SK-MEL-5 (cell line): ENCODE results near the gene HP1BP3. TPM values are rescaled to one million over a fixed set of nuclear protein-coding genes. Genes with fewer than 3 reads are reported as not detected.
A peak's percentile ranks its signal among the peaks of the same experiment; 100 is the strongest.
"Not testable (repeated sequence)": the region's sequence is repeated elsewhere in the genome, so short reads cannot be mapped to it uniquely, and the experiment has no call there.

Experiments used
- DNase-seq: peaks from one replicate; pipeline ENCODE4 v3.0.0-alpha.2; 2016; ENCODE audit warnings: low read depth, low spot score
- in situ Hi-C: cut with HindIII; loops from 2 replicates; pipeline ENCODE4 v1.10.0; 2016; ENCODE audit warnings: low sequenced_read_pairs, high pct_unique_total_duplicates, low pct_unique_long_range_greater_than_20kb
- polyA plus RNA-seq, 2 experiments: library from polyadenylated mRNA; depleted of rRNA; stranded (reverse); fragments of >200 nt; gene quantifications; 2 replicates each; pipeline ENCODE4 v1.2.3, GENCODE V29; 2015
- total RNA-seq: library from RNA; depleted of rRNA; stranded (reverse); fragments of >200 nt; shearing (Covaris generic); gene quantifications from 2 replicates; pipeline ENCODE4 v1.2.3, GENCODE V29; 2014; rRNA removed

HP1BP3 gene, protein sequence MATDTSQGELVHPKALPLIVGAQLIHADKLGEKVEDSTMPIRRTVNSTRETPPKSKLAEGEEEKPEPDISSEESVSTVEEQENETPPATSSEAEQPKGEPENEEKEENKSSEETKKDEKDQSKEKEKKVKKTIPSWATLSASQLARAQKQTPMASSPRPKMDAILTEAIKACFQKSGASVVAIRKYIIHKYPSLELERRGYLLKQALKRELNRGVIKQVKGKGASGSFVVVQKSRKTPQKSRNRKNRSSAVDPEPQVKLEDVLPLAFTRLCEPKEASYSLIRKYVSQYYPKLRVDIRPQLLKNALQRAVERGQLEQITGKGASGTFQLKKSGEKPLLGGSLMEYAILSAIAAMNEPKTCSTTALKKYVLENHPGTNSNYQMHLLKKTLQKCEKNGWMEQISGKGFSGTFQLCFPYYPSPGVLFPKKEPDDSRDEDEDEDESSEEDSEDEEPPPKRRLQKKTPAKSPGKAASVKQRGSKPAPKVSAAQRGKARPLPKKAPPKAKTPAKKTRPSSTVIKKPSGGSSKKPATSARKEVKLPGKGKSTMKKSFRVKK
- total RNA-seq = 243 and 251 TPM in 2 replicates
- polyA plus RNA-seq (2015; cell fraction: cytosol; rRNA removed) = 245 and 270 TPM in 2 replicates
- polyA plus RNA-seq (2015; cell fraction: nucleus; rRNA removed) = 686 and 734 TPM in 2 replicates

DNA sequence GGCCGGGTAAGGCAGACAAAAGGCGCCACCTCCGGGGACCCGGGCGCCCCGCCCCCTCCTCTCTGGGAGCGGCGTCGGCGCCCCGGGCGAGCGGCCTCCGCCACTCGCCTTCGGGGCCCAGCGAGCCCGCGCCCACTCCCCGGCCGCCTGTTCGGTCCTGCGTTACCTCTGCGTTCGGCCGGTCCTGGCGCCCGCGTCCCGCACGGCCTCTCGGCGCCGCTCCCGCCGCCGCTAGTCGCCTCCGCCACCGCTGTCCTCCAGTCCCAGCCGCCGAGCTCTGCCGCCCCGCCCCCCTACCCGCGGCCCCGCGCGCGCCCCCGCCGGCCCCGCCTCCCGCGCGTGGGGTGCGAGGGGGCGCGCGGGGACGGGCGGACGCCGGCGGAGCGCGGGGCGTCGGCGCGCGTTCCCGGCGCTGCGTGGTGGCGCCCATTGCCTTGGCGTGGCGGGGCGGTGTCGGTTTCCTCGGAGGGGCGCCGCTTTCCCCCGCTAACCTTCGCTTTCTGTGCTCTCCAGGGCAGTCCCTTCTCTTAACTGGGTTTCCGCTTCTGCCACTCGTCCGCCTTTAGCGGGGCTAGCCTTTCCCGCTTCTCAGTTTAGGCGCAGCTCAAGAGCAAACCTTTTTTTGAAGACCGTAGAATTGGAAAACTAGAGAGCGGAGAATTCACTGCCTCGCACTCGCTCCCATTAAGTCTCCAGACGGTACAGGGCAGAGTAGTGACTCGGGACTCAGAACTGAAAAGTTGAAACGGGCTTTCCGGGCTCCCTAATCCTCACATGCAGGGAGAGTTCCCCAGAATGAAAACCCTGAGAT, at the start of gene HP1BP3:
HP1BP3 (minus strand) TSS at position 279 of the 811 bp plus-strand sequence. CDS start 6,867 bp downstream, outside the sequence.
- in situ Hi-C loops = no loop called here

DNA sequence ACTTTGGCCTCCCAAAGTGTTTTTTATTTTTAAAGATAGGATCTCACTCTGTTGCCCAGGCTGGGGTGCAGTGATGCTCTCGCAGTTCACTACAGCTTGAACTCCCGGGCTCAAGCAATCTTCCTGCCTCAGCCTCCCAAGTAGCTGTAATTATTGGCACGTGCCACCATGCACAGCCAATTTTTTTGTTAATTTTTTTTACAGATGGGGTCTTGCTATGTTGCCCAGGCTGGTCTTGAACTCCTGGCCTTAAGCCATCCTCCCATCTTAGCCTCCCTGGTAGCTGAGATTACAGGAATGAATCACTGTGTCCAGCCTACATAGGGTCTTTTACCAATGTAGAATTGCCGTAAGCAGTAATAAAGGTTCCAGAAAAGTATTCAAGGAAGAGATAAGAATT, 49.1 kb upstream of the HP1BP3 start:
- in situ Hi-C loops = no loop called here
- no peak for DNase-seq

More for the DNA sequence above, at the start of gene HP1BP3:
- peak; percentile 60 for DNase-seq

DNA sequence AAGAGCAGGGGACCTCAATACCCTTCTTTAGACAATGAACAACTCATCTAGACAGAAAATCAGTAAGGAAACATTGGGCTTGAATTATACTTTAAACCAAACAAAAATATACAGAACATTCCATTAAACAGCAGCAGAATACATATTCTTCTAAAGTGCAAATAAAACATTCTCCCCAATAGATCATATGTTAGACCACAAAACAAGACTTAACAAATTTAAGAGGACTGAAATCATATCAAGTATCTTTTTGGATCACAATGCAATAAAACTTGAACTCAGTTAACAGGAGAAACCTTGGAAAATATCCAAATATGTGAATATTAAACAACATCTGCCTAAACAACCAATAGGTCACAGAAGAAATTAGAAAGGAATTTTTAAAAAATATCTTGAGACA, 47.7 kb upstream of the HP1BP3 start:
- in situ Hi-C loops = no loop called here
- DNase-seq = no peak

DNA sequence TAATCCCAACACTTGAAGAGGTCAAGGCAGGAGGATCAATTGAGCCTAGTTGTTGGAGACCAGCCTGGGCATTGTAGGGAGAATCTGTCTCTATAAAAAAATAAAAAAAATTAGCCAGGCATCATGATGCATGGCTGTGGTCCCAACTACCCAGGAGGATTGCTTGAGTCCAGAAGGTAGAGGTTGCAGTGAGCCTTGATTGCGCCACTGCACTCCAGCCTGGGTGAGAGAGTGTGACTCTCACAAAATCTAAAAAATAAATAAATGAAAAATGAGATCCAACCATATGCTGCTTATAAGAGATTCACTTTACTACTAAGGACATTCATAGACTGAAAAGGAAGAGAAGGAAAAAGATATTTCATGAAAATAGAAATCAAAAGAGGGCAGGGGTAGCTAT, 47.1 kb upstream of the HP1BP3 start:
- in situ Hi-C loops = no loop called here
- no peak for DNase-seq

DNA sequence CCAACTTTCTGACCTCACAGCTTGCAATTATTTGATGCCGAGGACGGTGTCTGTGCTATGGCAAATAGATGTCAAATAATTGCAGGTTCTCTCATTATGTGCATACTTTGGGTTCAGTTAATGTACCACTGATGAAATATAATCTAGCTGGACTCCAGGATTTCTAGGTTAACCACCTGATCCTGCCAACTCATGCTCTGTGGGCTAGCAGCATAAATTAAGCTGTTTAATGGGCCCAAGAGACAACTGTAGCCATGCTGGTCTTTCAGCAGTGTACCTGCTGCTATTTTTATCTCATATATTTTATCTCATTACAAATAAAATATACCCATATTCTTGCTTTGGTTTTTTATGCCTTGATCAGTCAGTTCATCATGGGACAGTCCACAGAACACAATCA, 43.3 kb upstream of the HP1BP3 start:
- no peak for DNase-seq
- in situ Hi-C loops = no loop called here

DNA sequence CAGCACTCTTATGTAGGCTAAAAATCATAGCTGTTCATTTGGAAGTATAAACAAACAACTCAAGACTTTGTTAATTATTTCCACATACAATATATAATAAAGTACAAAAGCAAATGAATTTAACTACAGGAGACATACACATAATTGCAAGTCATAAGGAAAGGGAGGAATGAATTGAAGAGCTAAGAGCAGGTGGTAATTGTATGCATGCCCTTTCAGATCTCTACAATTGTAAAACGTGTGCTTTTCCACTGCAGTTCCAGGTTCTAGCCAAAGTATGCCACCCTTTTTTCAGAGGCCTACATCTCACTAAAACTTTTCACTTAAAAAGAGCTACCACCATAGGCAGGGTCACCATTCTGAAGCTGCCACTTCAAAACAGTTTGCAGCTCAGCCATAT, 42.8 kb upstream of the HP1BP3 start:
- in situ Hi-C loops = no loop called here
- DNase-seq = no peak

DNA sequence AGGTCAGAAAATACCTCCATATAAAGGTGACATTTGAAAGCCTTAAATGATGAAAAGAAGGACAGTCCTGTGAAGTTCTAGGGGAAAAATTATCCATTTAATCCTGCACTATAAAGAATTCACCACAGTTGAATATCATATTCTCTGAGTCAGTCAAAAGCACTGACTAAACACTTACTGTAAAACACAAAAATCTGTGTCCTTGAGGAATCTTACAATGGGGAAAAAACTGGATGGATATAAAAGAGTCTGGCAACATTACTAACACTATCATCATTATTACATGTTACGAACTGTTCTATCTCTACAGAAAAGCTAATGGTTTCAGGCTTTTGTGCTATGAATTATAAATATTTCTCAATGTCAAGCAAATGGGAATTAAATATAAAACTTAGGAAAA, 42.4 kb upstream of the HP1BP3 start:
- in situ Hi-C loops = no loop called here

DNA sequence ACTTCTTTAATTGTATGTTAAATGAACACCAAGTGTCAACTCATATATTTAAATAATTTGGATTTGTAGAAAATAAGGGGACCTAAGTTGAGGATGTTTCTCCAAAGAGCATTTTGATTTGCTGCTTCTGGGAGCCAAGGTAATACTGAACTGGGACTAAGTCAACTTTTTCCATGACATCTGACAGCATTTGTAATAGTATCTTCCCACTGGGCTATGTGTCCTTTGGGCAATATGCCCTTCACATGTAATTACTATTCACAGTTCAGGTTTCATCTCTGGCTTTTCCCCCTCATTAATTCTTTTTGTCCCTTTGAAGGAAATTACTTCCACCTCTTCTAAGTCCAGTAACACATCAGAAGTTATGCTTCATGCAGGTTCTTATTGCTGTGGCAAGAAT, 36.7 kb upstream of the HP1BP3 start:
- no peak for DNase-seq
- in situ Hi-C loops = no loop called here

More for the DNA sequence above, 42.4 kb upstream of the HP1BP3 start:
- DNase-seq = no peak

DNA sequence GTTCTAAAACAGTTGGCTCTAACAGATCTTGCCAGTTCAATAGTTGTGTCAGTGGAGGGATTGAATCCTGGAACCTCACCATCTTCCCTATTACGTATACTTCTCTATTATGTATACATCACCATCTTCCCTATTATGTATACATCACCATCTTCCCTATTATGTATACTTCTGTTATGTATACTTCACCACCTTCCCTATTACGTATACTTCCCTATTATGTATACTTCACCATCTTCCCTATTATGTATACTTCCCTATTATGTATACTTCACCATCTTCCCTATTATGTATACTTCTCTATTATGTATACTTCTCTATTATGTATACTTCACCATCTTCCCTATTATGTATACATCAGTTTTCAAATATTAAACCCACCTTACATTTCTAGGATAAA, 34.4 kb upstream of the HP1BP3 start:
- no peak for DNase-seq
- in situ Hi-C loops = no loop called here

DNA sequence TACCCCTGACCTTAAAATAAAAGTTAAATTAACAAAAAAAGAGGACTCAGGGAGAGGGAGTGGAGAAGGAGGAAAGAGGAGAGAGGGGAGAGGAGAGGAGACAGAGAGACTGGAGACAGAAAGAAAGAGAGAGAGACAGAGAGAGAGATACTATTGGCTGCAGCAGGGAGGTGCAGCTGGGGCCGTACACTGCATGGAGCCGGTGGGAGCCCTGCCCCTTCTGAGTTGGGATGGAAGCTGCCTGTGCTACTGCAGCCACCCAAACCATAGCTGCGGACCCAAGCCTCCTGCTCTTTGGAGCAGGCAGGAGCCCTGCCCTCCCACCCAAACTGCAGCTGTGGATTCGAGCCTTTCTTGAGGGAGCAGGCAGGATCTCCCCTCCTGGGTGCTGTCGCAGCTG, 32.7 kb upstream of the HP1BP3 start:
- DNase-seq = no peak
- in situ Hi-C loops = no loop called here

DNA sequence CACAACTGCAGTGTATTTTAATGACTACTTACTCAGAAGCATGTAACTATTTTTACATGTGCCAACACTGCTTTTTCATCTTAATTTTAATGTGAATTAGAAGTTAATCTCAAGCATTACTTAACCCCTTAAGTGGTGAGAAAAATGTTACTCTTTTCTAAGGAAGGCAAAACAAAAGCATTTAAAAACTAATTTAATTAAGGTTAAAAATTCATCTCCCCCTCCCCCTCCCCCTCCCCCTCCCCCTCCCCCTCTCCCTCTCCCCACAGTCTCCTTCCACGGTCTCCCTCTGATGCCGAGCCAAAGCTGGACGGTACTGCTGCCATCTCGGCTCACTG, 27.4 kb upstream of the HP1BP3 start:
- DNase-seq = no peak
- in situ Hi-C loops = no loop called here

DNA sequence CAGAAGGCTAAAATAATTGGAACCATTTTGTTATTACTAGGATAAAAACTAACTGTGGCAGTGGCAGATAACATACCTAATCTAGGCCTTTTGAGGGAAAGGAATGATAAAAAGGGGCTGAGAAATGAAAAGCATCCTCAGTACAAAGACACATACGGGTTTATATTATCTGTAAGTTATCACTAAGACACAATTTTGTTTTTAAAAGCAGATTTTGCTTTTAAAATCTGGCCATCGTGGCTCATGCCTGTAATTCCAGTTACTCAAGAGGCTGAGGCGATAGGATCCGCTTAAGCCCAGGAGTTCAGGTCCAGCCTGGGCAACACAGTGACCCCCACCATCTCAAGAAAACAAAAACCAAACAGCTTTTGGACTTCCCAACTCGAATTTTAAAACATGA, 24.8 kb upstream of the HP1BP3 start:
- no peak for DNase-seq
- in situ Hi-C loops = no loop called here

DNA sequence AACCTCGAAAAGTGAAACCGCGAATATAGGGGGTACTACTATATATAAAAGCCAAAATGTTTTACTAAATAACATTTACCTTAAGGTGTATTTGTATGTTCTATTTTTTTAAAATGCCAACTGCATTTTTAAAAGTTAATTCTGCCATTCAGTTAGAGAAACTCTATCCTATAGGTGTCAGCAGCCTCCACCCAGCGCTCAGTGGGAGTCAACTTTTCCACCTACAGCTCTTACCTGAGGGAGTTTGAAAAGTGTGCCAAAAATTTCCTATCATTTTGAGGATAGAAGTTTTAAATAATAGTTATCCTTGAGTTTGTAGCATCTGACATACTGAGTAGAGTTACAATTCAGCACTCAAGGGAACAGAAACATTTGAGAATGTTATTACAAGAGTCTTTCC, 6.1 kb upstream of the HP1BP3 start:
- DNase-seq = no peak
- in situ Hi-C loops = no loop called here

DNA sequence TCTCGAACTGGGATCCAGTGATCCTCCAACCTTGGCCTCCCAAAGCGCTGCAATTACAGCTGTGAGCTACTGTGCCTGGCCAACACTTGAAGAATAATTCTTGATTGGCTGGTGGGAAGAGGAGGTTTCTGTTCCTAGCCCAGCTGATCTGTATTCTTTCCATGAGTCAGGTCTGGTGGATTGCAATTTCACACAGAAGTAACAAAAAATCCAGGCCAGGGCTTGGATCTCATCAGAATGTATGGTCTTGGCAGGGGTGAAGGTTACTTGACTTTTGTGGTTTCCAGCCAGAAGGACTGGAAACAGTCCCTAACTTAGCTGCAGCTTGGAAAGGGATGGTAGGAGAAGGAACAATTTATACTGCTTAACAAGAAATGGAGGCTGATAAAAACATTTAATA, 5.1 kb upstream of the HP1BP3 start:
- DNase-seq = no peak
- in situ Hi-C loops = no loop called here

DNA sequence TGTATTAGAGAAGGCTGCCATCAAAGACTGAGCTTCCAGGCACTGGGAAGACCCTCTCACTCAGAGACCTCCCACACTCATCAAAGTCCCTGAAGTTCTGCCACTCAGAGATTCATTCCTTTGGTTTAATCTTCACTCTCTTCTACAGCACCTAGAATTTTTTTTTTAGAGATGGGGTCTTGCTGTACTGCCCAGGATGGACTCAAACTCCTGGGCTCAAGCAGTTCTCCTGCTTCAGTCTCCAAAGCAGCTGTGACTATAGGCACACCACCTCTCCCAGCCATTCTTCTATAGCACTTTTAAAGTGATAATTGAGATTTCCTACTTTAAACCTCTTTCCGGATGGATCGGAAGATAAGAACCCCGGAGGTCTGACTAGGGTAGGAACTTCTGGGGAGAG, 3.7 kb upstream of the HP1BP3 start:
- in situ Hi-C loops = no loop called here

DNA sequence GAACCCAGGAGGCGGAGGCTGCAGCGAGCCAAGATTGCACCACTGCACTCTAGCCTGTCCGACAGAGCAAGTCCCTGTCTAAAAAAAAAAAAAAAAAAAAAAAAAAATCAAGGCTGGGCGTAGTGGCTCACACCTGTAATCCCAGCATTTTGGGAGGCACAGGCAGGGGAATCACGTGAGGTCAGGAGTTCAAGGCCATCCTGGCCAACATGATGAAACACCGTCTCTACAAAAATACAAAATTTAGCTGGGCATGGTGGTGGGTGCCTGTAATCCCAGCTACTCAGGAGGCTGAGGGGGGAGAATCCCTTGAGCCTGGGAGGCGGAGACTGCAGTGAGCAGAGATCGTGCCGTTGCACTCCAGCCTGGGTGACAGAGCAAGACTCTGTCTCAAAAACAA, 2.5 kb upstream of the HP1BP3 start:
- DNase-seq, in situ Hi-C loops: not testable (repeated sequence)

More for the DNA sequence above, 3.7 kb upstream of the HP1BP3 start:
- no peak for DNase-seq

DNA sequence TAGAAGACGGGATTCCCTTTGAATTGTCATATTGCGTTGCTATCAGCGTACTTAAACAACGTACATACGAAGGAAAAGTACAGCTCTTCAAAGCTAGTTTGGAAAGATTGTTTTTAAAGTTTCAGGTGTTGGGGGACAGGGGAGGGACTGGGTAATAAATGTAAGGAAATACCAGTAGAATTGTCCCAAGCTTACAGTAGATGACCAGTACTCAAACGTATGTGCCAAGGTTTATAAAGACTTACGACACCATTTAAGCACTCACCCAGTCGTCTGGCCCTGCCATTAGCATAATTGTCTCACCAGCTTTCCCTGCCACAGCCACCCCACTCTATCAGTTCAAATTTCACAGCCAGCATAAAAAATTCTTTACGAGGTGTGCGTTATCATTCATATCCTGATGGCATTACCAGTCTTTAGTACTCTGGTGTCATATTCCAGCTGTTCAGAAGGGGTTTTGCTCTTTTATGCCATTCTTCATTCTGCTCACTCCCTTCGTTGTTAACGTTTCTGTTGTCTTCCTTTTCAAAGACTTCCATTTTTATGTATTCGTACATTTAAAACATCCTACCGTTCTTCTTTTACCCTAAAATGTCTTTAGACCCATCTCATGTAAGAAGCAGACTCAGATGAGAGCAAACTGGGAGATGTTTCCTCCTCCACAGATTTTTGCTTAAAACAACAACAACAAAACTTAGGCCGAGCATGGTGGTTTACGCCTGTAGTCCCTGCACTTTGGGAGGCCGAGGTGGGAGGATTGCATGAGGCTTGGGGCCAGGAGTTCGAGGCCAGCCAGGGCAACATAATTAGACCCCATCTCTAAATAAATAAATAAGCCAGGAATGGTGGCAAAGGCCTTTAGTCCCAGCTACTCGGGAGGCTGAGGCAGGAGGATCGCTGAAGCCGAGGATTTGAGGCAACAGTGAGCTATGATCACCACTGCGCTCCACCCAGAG, 1.0 kb upstream of the HP1BP3 start:
- peak; percentile 15 for DNase-seq
- in situ Hi-C loops = no loop called here
